GM12892 (cell line): ENCODE measurements around the gene PHF24.

Experiments used
- DNase-seq: peaks from one replicate; pipeline ENCODE4 v3.0.0; 2011; ENCODE audit not compliant: insufficient read length
- FAIRE-seq: peaks from 2 replicates; lab custom pipeline; 2011; peaks lifted over from hg19 to GRCh38; lab: Jason Lieb, UNC
- POLR2A ChIP-seq: IDR thresholded peaks from 2 replicates; pipeline ENCODE4 v1.6.1; 2011; ENCODE audit warnings: low read depth, low read length, control low read depth
- POLR2AphosphoS5 ChIP-seq: IDR thresholded peaks from 2 replicates; pipeline ENCODE4 v1.6.1; 2011; ENCODE audit warnings: low read depth, low read length, control low read depth
- TAF1 ChIP-seq: IDR thresholded peaks from 2 replicates; pipeline ENCODE4 v1.6.1; 2011; ENCODE audit warnings: low read depth, mild to moderate bottlenecking, control low read depth, low read length, borderline replicate concordance

PHF24 gene

DNA sequence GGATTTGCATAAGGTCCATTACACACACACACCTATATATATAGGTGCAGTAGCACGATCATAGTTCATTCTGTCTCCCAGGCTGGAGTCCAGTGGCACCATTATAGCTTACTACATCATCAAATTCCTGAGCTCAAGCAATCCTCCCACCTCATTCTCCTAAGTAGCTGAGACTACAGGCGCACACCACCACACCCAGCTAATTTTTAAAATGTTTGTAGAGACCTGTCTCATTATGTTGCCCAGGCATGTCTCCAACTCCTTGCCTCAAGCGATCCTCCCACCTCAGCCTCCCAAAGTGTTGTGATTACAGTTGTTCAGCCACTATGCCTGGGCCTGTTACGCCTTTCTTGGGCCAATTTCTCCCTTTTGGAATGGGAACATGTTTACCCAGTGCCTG is 71.2 kb downstream of the PHF24 start:
- no peak for TF ChIP-seq POLR2A
- TF ChIP-seq POLR2AphosphoS5: no peak
- TF ChIP-seq TAF1: no peak
- FAIRE-seq (no peak), DNase-seq (no peak)

DNA sequence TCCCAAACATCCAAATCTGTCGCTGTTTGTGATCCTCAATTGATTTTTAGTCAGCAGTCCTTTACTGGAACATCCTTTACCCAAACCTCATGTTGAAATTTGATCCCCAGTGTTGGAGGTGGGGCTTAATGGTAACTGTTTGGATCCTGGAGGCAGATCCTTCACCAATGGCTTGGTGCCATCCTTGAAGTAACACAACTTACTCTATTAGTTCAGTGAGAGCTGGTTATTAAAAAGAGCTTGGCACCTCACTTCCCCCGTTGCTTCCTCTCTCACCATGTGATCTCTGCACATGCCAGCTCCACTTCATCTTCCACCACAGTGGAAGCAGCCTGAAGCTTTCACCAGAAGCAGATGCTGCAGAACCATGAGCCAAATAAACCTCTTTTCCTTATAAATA is 71.8 kb downstream of the PHF24 start:
- TF ChIP-seq POLR2AphosphoS5 (no peak), TAF1 (no peak), POLR2A (no peak)
- FAIRE-seq (no peak), DNase-seq (no peak)
